GM19025 (cell line): ENCODE results near the gene KIF13A.
"Not testable (repeated sequence)": the region's sequence is repeated elsewhere in the genome, so short reads cannot be mapped to it uniquely, and the experiment has no call there.

Source experiments
- ATAC-seq: cut with Tn5 transposase; IDR thresholded peaks from one replicate; pipeline ENCODE4 v1.9.1; 2021; ENCODE audit warnings: mild to moderate bottlenecking, low read depth, moderate library complexity; ENCODE audit not compliant: unreplicated experiment

KIF13A gene

GRCh38 chr6:17999425-17999824, 12.0 kb upstream of the KIF13A start:
- no peak for ATAC-seq

DNA sequence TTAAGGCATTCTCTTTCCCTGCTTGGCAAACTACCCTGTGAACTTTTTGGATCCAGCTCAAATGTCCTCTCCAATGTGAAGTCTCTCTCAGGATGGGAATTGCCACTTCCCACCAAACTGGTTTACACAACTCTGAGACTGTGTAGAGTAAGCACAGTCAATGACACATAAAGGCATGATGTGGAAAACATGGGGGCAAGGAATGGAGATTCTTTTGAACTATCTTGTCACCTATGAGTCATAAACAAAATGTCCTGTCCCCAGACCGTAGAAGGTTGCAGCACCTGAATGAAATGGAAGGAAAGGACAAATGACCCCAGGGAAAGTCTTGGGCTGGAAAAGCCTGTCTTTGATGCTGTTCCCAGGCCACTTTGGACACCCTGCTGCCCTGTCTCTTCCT, 11.0 kb upstream of the KIF13A start:
- ATAC-seq = no peak

DNA sequence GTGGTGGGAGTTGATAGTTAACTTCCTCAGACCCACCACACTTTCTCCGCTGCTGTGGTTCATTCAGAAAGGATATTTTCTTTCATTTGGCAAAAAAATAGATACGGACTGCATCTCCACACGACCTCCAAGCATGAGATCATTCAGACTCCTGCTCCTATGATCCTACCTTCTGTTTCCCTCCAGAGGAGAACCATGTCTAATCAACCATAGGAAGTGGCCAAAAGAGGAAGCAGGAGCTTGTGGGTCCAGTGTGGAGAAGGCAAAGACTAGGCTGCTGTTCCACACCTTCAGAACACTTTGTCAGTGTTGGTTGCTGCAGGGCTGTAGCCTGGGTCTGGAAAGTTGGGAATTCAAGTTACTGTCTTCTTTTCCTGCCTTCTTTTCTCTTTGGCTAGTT, 10.6 kb upstream of the KIF13A start:
- ATAC-seq = no peak

DNA sequence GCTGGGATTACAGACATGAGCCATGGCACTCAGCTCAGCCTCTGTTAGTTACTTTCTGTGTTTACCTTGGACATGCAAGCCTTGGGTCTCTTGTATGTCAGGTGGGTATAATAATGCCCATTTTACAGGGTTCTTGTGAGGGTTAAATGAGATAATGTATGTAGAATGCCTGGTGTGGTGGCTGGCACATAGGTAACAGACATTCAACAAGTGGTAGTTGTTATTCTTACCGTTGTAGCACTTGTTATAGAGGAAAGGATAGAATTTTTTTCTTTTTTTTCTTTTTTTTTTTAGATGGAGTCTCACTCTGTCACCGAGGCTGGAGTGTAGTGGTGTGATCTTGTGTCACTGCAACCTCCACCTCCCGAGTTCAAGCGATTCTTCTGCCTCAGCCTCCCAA, 8.0 kb upstream of the KIF13A start:
- ATAC-seq = no peak

DNA sequence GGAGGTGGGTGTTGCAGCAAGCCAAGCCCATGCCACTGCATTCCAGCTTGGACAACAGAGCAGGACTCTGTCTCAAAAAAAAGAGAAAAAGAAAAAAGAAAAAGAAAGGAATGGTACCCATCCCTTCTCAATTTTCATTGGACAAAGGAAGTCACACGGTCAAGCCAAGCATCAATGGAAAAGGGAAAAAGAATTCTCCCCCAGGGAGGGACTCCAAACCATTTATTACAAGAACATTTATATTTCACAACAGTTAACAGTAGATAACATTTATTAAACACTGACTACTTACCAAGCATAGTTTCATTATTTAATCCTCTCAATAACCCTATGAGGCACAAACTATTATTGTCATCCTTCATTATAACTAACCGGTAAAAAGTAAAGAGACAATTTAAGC, 6.6 kb upstream of the KIF13A start:
- no peak for ATAC-seq

- ATAC-seq = no peak
Measured at GRCh38 chr6:17988422-17988944, 1.0 kb upstream of the KIF13A start.

- peak; percentile 63 for ATAC-seq
Measured at GRCh38 chr6:17987697-17988421, 424 bp upstream of the KIF13A start.

DNA sequence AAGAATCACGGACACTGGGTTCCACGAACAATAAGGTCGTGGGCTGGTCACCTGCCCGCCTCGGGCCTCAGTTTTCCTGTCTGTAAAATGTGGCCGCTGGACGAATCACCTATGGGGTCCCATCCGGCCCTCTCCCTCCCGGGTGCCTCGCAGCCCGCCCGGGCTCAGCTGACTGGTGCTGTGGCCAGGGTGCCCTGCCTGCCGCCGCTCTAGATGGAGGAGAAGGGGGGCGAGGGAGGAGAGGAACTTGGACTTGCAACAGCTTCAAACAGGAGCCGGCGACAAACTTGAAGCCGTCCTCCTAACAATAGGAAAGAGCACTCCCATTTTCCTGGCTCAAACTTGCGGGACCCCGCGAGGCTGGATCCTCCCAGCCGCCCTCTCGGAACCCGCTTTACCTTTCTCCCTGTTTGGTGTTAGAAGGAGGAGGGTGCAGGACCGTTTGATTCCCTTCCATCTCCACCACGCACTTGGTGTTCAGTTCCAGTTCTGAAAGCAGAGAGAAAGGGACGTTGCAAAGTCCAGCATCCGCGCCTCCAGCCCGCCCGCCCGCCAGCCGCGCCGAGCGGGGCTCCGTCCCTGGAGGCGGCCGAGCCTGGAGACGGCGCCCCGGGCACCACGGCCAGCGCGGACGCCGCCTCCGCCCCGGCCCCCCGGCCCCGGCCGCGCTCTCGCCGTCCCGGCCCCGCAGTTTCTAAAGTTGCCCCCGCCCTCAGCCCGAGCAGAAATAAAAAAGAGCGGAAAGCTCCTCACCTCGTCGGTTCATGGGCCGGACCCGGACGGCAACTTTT, 584 bp downstream of the KIF13A start:
- ATAC-seq = peak; percentile 4

DNA sequence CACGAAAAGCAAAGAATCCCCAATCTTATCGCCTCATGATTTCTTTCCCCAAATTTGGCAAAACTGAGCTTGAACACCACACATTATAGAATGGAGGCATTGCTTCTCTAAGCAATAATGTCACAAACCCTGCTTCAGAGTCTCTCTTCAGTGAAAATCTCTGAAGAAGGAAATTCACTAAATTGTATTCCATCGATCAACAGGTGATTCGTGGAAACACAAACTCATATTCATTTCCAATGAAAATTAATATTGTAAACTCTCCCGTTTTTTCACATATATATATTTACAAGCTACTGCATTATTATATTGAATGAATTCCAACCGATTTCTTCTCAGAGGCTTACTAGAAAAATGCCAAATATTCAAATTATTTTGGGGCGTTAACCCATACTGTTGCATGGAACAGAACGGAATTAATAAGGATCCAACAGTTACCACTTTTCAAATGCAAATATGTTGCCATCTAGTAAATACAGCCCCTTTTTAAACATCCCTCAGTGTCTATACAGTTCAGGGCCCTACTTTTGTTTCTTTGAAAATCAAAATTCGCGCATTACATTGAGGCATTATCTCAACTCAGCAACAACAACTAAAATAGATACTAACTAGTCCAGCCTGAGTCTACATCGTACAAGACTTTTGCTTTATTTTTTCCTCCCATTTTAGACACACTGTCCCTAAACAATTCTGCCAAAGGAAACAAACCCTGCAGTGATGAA, 1.3 kb downstream of the KIF13A start:
- ATAC-seq = no peak

DNA sequence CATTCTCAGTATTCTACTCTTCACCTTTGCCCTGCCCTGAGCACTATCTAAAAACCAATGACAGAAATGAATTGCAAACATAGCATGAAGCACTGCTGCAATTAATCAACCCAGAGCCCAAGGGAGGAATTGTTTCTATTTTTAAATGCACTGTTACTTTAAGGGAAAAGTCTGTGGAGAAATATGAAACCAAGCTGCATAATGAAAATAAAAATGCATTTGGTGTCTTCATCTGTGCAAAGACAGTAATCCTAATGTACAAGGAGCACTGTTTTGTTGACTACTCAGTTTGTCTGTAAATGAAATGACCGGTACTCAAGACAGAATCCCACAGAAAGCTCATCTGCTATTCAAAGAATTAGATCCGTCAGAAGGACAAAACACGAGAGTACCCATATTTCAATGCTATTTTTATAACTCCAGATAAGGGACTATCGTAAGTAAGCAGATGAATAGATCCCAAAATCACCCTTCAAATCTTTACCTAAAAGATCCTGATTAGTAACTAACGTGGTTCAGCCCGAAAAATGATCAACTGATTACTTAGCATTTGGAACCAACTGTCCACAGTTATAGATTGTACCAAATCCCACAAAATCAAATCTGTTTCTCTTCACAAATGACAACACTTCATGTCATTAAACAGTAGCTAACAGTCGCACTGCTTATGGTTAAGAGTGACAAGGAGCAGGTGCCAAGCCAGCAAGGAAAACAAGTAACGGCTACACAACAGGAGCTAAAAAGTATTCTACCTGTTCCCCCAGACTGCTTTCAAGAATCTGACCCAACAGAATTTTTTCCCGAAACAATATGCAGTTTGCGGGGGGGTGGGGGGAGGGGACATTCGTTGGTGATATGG, 2.4 kb downstream of the KIF13A start:
- no peak for ATAC-seq

DNA sequence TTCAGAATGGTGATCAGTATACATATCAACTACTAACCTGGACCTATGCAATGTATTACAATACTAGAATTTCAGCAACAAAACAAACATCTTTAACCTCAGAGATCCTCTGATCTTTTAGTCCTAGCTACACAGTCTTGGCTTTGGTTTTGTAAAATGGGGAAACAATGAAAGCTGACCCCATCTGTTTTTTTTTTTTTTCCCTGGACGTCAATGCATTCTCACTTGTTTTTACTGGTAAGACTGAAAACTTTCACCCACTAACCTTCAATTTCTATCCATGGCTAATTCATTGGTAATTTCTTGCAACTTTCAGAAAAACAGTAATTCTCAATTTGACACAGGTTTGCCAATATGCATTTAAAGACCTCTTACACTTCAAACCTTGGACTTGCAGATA, 3.0 kb downstream of the KIF13A start:
- ATAC-seq = no peak

DNA sequence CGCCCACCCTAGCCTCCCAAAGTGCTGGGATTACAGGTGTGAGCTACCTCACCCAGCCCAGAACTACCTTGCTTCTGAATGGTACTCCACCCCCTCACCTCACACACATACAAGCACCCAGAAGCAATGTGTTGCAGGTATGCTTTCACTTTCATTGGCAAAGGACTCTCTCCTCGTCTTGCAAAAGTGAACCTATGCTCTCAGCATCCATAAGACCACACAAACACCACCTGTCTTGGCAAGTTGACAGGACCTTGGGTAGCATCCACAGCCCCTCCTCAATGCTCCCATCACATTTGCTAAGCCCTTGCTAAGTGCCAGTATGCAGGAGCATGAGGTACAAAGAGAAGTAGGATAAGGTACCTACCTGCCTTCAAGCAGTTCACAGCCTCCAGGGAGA, 3.7 kb downstream of the KIF13A start:
- ATAC-seq = no peak

- ATAC-seq = no peak
Measured at GRCh38 chr6:17980329-17980728, 7.1 kb downstream of the KIF13A start.

DNA sequence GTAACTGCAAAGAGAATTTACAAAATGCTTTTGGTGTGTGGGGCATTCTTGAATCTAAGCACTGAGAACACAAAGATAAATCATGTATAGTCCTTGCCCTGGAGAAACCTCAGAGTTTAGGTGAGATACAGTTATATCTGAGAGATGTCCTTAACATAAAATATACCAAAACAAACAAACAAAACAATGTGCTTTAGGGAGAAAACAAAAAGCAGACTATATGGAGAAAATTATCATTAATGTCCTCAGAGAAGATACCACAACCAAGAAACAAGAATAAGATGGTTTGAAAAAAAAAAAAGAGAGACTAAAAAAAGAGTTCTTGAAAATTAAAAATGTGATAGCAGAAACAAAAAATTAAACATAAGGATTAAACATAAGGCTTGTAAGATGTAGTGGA, 8.0 kb downstream of the KIF13A start:
- ATAC-seq = no peak

- not testable (repeated sequence) for ATAC-seq
Measured at GRCh38 chr6:17976258-17976657, 11.2 kb downstream of the KIF13A start.

- no peak for ATAC-seq
Measured at GRCh38 chr6:17974570-17975368, 12.7 kb downstream of the KIF13A start.

DNA sequence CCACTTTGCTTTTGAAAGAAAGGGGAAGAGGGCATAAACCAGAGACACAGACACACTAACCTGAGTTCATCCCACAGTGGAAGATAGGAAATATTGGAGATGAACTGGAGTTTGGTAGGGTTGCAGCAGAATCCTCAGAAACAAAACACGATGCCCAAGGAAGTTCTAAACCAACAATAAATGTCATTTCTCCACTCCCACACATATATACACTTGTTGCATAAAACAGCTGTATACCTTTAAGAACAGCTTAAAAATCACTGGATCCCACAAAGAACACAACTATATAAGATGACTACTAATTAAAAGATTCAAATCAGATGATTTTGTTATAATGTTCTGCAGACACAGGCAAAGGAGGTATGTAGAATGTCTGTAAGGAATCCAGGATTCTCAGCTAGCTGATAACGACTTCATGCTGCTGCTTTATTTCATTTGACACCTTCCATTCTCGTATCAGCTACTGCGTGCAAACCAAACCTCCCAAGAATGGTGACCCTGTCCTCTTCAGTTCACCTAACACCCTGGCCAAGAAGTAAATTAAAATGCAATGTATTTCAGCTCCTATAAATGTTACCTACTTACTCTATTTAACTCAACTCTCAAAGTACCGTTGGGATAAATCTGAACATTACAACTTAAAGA, 14.3 kb downstream of the KIF13A start:
- no peak for ATAC-seq

DNA sequence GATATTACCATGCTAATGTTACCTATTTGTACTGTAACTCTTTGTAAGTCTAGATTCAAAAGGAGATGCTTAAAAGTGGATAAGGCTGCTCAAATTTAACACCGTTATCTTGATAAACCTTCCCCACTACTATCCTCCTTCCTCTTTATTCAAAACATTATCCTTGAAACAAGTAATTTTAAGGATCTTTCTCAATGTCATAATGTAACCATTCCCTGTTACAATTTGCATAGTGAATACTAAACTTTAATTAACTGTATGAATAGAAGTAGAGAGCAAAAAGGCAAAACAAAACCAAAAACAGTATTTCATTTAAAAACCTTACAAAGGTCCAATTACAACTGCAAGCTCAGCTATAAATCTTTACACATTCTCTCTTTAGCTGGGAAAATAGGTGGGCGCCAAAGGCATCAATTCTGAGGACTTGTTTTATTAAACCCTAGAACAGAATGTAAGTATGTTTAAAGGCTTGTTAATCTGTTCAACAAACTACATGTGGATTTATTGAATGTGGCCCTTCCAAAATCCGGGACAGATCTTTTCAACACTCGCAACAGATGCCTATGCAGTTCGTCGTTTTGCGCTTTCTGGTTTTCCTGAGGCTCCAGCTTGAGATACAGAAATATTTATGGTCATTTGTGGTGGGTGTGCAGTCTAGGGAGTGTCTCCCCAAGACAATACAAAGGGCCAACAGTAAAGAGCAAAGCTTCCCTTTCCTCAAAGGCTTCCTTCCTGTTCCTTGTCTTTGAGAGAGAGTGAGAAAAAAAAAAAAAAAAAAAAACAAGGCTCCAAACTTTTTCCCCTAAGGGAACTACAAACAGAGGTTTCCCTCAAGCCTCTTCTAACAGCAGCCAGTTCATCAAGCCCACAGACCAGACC, 15.1 kb downstream of the KIF13A start:
- no peak for ATAC-seq
